Erythroblast (primary cell): ENCODE measurements around the gene EVX2.

ENCODE experiments used
- GATA1 ChIP-seq: IDR thresholded peaks from 2 replicates; pipeline ENCODE4 v1.6.1; 2011; ENCODE audit warnings: low read depth, mild to moderate bottlenecking, control low read depth, low read length, moderate library complexity
- POLR2A ChIP-seq: IDR thresholded peaks from 2 replicates; pipeline ENCODE4 v1.6.1; 2011; ENCODE audit warnings: mild to moderate bottlenecking, low read length

DNA sequence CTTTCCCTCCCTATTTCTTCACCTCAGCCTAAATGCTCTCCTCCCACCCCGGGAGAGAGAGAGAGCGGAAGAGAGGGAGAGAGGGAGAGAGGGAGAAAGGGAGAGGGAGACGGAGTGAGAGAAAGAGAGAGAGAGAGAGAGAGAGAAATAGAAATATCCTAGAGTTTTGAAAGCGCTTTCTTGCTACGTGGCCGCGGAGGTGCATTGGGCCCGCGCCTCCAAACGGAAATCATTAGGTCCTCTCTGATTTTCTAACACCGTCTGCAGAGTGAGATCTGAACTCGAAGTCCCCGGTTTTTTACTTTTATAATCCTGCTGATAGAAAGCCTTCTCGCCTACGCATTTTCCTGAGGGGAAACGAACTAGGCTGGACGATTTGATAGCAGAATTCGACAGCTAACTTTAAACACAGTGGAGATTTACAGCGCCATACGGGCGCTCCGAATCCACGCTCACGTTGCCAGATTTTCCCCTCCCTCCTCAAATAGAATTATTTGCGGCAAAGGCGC, 903 bp upstream of the EVX2 start:
- TF ChIP-seq POLR2A (no peak), GATA1 (no peak)
